Effector memory CD8-positive, alpha-beta T cell (primary cell): ENCODE results near the gene ANO9.
A peak's percentile ranks its signal among the peaks of the same experiment; 100 is the strongest.

Experiments
- ATAC-seq: fragments of 150-1000 bp; cut with Tn5 transposase; replicated peaks from 2 replicates; pipeline ENCODE4 v1.10.0; 2021; ENCODE audit warnings: mild to moderate bottlenecking, moderate library complexity
- DNase-seq, 3 experiments: peaks; one replicate each; pipeline ENCODE4 v3.0.0; 2021
- H3K27ac Mint-ChIP-seq, 2 donors: one replicate each; pipeline ENCODE4 v1.8.0; 2022; ENCODE audit warnings: mild to moderate bottlenecking in 2 of 2, mixed read lengths in 2 of 2, moderate library complexity in 2 of 2
- H3K27me3 Mint-ChIP-seq, 2 donors: one replicate each; pipeline ENCODE4 v1.8.0; 2022; ENCODE audit warnings: mixed read lengths in 2 of 2
- H3K36me3 Mint-ChIP-seq: one replicate; pipeline ENCODE4 v1.8.0; 2022; ENCODE audit warnings: mild to moderate bottlenecking, moderate library complexity, mixed read lengths; ENCODE audit not compliant: insufficient read depth
- H3K4me1 Mint-ChIP-seq, 2 donors: one replicate each; pipeline ENCODE4 v1.8.0; 2022; ENCODE audit warnings: low read depth in 2 of 2, mixed read lengths in 2 of 2
- H3K4me3 Mint-ChIP-seq, 2 donors: one replicate each; pipeline ENCODE4 v1.8.0; 2022; ENCODE audit warnings: mild to moderate bottlenecking in 2 of 2, mixed read lengths in 2 of 2, moderate library complexity in 2 of 2
- H3K9me3 Mint-ChIP-seq, 2 donors: one replicate each; pipeline ENCODE4 v1.8.0; 2022; ENCODE audit warnings: mixed read lengths in 2 of 2

ANO9 gene

DNA sequence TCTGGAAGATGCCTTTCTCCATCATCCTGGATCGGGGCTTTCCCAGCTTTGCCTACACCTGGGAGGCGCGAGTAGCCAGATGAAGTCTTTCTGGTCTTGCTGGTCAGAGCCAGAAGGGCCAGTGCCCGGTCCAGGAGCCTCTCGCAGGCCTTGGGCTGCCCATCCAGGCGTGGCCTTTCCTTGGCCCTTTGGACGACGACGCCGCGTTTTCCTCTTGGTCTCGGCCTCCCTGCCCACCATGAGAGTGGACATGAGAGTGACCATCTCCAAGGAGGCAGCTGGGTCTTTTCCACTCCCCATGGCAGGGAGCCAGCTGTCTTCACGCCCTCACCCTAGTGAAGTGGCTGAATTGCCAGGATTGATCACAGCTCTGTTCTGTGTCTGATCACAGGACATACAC lies 11.8 kb upstream of the ANO9 start:
- Mint-ChIP-seq H3K27me3 (no peaks in the 10 kb centered on the region), H3K9me3 (no peaks in the 10 kb centered on the region), H3K27ac (no peak overlapping the region), H3K36me3 (peaks cover 33% of the 10 kb centered on the region), H3K4me1 (peaks cover 36 to 41% of the 10 kb centered on the region in 2 donors), H3K4me3 (no peak overlapping the region)
- DNase-seq: no peak
- no peak for ATAC-seq

- Mint-ChIP-seq H3K27ac (no peak overlapping the region), H3K27me3 (no peaks in the 10 kb centered on the region), H3K4me3 (no peak overlapping the region), H3K4me1 (peaks cover 38 to 42% of the 10 kb centered on the region in 2 donors), H3K9me3 (no peaks in the 10 kb centered on the region), H3K36me3 (peaks cover 36% of the 10 kb centered on the region)
- no peak for DNase-seq
- no peak for ATAC-seq
These were observed 11.2 kb upstream of the ANO9 start for GRCh38 chr11:452916-453527.

GRCh38 chr11:452203-452744 lies 10.5 kb upstream of the ANO9 start:
- Mint-ChIP-seq H3K9me3 (no peaks in the 10 kb centered on the region), H3K27me3 (no peaks in the 10 kb centered on the region), H3K4me1 (peaks cover 32 to 35% of the 10 kb centered on the region in 2 donors), H3K4me3 (peak overlapping the region in 1 of 2 donors; percentile 87), H3K36me3 (peaks cover 39% of the 10 kb centered on the region), H3K27ac (peak overlapping the region in 1 of 2 donors; percentile 88)
- ATAC-seq: no peak
- DNase-seq: no peak

- DNase-seq (no peak), ATAC-seq (no peak)
- Mint-ChIP-seq H3K36me3 (peaks cover 39% of the 10 kb centered on the region), H3K27ac (peak overlapping the region; percentile 88 to 97), H3K4me1 (peaks cover 27 to 29% of the 10 kb centered on the region in 2 donors), H3K9me3 (no peaks in the 10 kb centered on the region), H3K27me3 (no peaks in the 10 kb centered on the region), H3K4me3 (peak overlapping the region; percentile 87 to 99)
These were observed 9.9 kb upstream of the ANO9 start for GRCh38 chr11:451738-452137.

DNA sequence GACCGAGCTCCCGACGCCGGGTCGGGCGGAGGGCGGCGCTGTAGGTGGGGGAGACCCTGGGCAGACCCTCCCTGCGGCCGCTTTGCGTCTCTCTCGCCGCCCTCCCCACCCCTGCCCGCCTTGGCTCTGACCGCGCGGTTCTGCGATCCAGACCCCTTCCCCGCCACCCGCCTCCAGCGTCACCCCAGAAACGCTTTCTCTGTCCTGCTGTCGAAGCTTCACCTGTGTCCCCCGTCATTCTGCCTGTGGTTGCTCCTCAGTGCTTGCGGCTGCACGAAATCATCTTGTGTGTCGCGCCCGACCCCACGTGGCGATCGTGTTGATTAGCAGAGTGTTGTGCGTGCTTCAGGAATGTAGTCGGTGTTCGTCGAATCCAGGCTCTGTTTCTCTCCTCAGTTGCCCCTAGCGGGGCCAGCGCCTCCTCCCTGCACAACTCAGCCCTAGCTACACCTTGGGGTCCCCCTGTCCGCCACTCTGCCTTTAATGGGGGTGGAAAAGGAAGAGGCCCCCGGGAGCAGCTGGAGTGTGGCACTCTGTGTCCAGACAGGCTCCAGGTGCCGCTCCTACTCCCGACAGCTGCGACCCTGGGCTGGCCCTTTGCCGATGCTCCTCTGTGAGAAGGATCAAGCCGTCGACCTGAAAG lies 9.1 kb upstream of the ANO9 start:
- H3K27me3 Mint-ChIP-seq: no peaks in the 10 kb centered on the region
- DNase-seq (peak; percentile 77 to 79 (median 78)), ATAC-seq (peak; percentile 53)
- H3K36me3 Mint-ChIP-seq: peaks cover 31% of the 10 kb centered on the region
- H3K27ac Mint-ChIP-seq: peak overlapping the region; percentile 88 to 97
- no peaks in the 10 kb centered on the region for H3K9me3 Mint-ChIP-seq
- H3K4me1 Mint-ChIP-seq: peaks cover 20 to 21% of the 10 kb centered on the region in 2 donors
- peak overlapping the region; percentile 87 to 99 for H3K4me3 Mint-ChIP-seq

DNA sequence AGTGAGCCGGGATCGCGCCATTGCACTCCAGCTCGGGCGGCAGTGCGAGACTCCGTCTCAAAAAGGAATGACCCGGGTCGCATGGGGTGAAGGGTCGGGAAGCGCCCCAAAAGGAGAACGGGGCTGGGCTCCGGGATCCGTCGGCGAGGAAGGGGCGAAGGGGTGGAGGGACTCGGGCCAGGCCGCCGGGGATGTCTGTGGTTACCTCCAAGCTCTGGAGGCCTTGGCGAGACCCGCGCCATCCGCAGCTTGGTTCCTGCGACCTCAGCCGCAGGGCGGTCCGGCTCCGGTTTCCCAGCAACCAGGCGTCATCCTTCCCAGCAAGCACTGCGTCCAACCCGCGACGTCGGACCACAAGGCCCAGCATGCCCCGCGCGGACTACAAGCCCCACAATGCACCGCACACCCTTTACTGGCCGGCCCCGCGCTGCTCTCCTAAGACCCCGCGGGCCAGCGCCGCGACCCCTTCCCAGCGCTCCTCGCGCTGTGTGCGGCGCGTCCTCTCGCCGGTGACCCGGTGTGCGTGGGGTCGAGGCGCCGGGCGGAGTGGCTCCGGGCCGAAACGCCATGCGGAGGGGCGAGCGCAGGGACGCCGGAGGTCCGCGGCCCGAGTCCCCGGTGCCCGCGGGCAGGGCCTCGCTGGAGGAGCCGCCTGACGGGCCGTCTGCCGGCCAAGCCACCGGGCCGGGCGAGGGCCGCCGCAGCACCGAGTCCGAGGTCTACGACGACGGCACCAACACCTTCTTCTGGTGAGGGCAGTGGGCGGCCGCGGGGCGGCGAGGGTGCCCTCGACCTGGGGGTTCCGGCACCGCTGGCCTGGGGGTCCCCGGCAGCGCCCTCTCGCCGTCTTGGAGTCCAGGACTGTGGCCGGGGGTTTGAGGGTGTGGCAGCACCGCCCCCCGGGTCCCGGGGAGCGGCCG lies 8.3 kb upstream of the ANO9 start, which contains the start of gene PTDSS2:
PTDSS2 (plus strand) TSS at position 391 of the 920 bp plus-strand sequence; CDS start at position 568, 177 bp downstream.
- peak; percentile 76 for ATAC-seq
- no peaks in the 10 kb centered on the region for H3K9me3 Mint-ChIP-seq

GRCh38 chr11:447923-448731 lies 6.3 kb upstream of the ANO9 start:
- Mint-ChIP-seq H3K27me3 (no peaks in the 10 kb centered on the region), H3K4me3 (peak overlapping the region; percentile 86 to 87), H3K36me3 (peaks cover 24% of the 10 kb centered on the region), H3K4me1 (peaks cover 14% of the 10 kb centered on the region in 2 donors), H3K9me3 (no peaks in the 10 kb centered on the region), H3K27ac (peak overlapping the region; percentile 90 to 95)
- DNase-seq: peak; percentile 94 to 96 (median 95)
- ATAC-seq: peak; percentile 63

More for the DNA sequence above, 8.3 kb upstream of the ANO9 start, which contains the start of gene PTDSS2:
- no peaks in the 10 kb centered on the region for H3K27me3 Mint-ChIP-seq
- peaks cover 15 to 21% of the 10 kb centered on the region in 2 donors for H3K4me1 Mint-ChIP-seq
- peak within 1 kb of the TSS; percentile 90 to 97 for H3K27ac Mint-ChIP-seq
- DNase-seq: peak; percentile 94 to 95 (median 94)
- H3K36me3 Mint-ChIP-seq: peaks cover 31% of the 10 kb centered on the region
- peak within 1 kb of the TSS; percentile 87 to 99 for H3K4me3 Mint-ChIP-seq

- H3K9me3 Mint-ChIP-seq: no peaks in the 10 kb centered on the region
- DNase-seq: no peak
- H3K36me3 Mint-ChIP-seq: peaks cover 23% of the 10 kb centered on the region
- H3K4me1 Mint-ChIP-seq: peaks cover 14 to 15% of the 10 kb centered on the region in 2 donors
- no peak overlapping the region for H3K27ac Mint-ChIP-seq
- H3K27me3 Mint-ChIP-seq: no peaks in the 10 kb centered on the region
- ATAC-seq: no peak
- H3K4me3 Mint-ChIP-seq: peak overlapping the region in 1 of 2 donors; percentile 34
These were observed 5.1 kb upstream of the ANO9 start for GRCh38 chr11:446891-447290.

DNA sequence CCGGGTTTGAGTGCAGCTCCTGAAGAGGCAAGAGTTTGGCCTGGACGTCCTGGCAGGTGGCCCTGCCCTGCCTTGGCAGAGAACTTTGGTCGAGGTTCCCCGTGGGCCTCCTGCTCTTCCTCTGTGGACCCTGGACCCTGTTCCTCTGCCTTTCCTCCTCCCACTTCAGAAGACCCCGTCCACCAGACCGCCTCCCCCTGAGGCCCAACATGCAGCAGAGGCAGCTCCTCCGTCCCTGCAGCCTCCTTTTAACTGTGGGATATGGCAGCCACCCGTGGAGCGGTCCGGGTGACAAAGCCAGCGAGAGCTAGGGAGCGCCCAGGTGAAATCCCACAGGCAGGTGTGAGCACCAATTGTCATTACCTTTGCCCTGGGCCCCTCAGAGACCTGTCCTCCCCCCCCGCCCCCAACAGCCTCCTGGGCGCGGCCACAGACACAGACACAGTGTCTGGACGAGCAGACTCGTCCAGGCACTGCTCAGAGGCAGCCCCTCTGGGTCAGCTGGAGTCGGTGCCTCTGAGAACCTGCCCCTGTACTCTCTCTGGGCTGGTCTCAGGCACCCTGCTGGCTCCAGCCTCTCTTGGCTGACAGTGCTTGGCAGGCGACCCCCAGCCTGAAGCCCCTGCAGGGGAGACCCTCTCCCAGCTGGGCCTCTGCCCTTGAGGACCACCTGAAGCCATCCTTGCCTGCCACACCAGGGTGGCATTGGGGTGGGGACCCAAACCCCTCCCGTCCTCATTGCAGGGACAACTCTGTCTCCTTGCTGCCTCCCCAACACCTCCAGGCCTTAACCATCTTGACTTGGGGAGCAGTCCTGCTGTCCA lies 4.2 kb upstream of the ANO9 start:
- H3K4me1 Mint-ChIP-seq: peaks cover 10% of the 10 kb centered on the region in 2 donors
- H3K9me3 Mint-ChIP-seq: no peaks in the 10 kb centered on the region
- ATAC-seq (no peak), DNase-seq (no peak)
- no peak overlapping the region for H3K4me3 Mint-ChIP-seq
- peaks cover 18% of the 10 kb centered on the region for H3K36me3 Mint-ChIP-seq
- H3K27me3 Mint-ChIP-seq: no peaks in the 10 kb centered on the region
- no peak overlapping the region for H3K27ac Mint-ChIP-seq

- peaks cover 8% of the 10 kb centered on the region for H3K36me3 Mint-ChIP-seq
- DNase-seq: no peak
- H3K9me3 Mint-ChIP-seq: no peaks in the 10 kb centered on the region
- no peak overlapping the region for H3K27ac Mint-ChIP-seq
- no peaks in the 10 kb centered on the region for H3K27me3 Mint-ChIP-seq
- H3K4me1 Mint-ChIP-seq: peaks cover 17 to 18% of the 10 kb centered on the region in 2 donors
- ATAC-seq: no peak
- no peak overlapping the region for H3K4me3 Mint-ChIP-seq
These were observed 2.8 kb upstream of the ANO9 start for GRCh38 chr11:444396-445144.

GRCh38 chr11:443542-444199 lies 1.9 kb upstream of the ANO9 start:
- H3K36me3 Mint-ChIP-seq: peaks cover 6% of the 10 kb centered on the region
- H3K9me3 Mint-ChIP-seq: no peaks in the 10 kb centered on the region
- DNase-seq: no peak
- H3K4me3 Mint-ChIP-seq: no peak overlapping the region
- H3K27me3 Mint-ChIP-seq: no peaks in the 10 kb centered on the region
- peaks cover 17 to 24% of the 10 kb centered on the region in 2 donors for H3K4me1 Mint-ChIP-seq
- no peak for ATAC-seq
- no peak overlapping the region for H3K27ac Mint-ChIP-seq
